Measurements from ENCODE around the gene FARS2. TPM values are rescaled to one million over a fixed set of nuclear protein-coding genes. Genes with fewer than 3 reads are reported as not detected.

The FARS2 gene
- polyA plus RNA-seq, 1 donor (not counting 4 experiments of a cell fraction or from before 2014, with no cell fraction given), result 21.3 TPM

DNA sequence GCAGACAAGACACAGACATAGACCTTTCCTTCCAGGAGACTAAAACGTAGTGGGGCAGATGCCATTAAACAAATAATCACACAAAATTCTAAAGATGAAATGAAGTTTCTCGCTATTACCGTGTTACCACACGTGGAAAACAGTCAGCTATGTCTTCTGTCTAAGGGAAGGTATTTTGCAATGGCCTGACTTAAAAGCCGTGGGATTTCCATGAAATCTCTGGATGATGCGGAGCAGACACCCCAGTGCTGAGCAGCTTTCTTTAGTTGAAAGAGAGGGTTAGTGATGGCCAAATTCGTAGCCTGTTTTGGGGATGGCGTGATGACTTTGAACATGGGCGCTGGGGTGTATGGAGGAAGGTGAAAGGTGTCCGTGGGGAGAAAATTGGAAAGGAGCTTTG, 463.6 kb downstream of the FARS2 start:
- Histone ChIP-seq H3K36me3 (ENCODE audit: control insufficient read depth in 2 of 2, extremely low read depth in 1 of 2, insufficient read depth in 2 of 2, low read length in 2 of 2) (no peaks in the 10 kb centered on the region), H3K4me3 (ENCODE audit: control insufficient read depth in 2 of 3, extremely low read depth in 1 of 3, insufficient read depth in 2 of 3, low read depth in 1 of 3, low read length in 3 of 3) (no peak overlapping the region), H3K79me2 (ENCODE audit: control insufficient read depth, insufficient read depth, low read length) (no peaks in the 10 kb centered on the region), H3K9ac (ENCODE audit: control insufficient read depth, extremely low read depth, insufficient read depth, low read length) (no peak overlapping the region), H2AFZ (ENCODE audit: control insufficient read depth, low read length) (no peak overlapping the region), H4K20me1 (ENCODE audit: control insufficient read depth, extremely low read depth, insufficient read depth, low read length) (no peaks in the 10 kb centered on the region), H3K27me3 (ENCODE audit: control insufficient read depth, extremely low read depth, insufficient read depth, low read length) (no peaks in the 10 kb centered on the region), H3K4me2 (ENCODE audit: control insufficient read depth, extremely low read depth, insufficient read depth, low read depth, low read length) (no peak overlapping the region), H3K27ac (ENCODE audit: control insufficient read depth, insufficient read depth, low read length) (no peak overlapping the region), H3K9me1 (ENCODE audit: control insufficient read depth, extremely low read depth, insufficient read depth, low read length) (no peaks in the 10 kb centered on the region), H3K9me3 (ENCODE audit: control insufficient read depth, low read depth, low read length) (no peaks in the 10 kb centered on the region), H3K4me1 (ENCODE audit: control insufficient read depth, extremely low read depth, insufficient read depth, low read length) (peaks cover 6% of the 10 kb centered on the region)
- FAIRE-seq (no peak), DNase-seq (ENCODE audit: low read depth, low spot score) (no peak)
- TF ChIP-seq, protein P1, sequence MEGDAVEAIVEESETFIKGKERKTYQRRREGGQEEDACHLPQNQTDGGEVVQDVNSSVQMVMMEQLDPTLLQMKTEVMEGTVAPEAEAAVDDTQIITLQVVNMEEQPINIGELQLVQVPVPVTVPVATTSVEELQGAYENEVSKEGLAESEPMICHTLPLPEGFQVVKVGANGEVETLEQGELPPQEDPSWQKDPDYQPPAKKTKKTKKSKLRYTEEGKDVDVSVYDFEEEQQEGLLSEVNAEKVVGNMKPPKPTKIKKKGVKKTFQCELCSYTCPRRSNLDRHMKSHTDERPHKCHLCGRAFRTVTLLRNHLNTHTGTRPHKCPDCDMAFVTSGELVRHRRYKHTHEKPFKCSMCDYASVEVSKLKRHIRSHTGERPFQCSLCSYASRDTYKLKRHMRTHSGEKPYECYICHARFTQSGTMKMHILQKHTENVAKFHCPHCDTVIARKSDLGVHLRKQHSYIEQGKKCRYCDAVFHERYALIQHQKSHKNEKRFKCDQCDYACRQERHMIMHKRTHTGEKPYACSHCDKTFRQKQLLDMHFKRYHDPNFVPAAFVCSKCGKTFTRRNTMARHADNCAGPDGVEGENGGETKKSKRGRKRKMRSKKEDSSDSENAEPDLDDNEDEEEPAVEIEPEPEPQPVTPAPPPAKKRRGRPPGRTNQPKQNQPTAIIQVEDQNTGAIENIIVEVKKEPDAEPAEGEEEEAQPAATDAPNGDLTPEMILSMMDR (optimal IDR thresholded peaks at IDR 0.05 in 1 of 3, IDR thresholded peaks at IDR 0.05 in 1 of 3, conservative IDR thresholded peaks at IDR 0.05 in 1 of 3; ENCODE audit: extremely low read depth in 1 of 3, insufficient read depth in 2 of 3, low read length in 3 of 3), result no peak
- TF ChIP-seq EZH2 (IDR thresholded peaks at IDR 0.05; ENCODE audit: low read length), result no peak
- dilution Hi-C loops (cut with MboI; ENCODE audit: extremely low pct_ligation_motif_present, low sequenced_read_pairs), result no loop called here

DNA sequence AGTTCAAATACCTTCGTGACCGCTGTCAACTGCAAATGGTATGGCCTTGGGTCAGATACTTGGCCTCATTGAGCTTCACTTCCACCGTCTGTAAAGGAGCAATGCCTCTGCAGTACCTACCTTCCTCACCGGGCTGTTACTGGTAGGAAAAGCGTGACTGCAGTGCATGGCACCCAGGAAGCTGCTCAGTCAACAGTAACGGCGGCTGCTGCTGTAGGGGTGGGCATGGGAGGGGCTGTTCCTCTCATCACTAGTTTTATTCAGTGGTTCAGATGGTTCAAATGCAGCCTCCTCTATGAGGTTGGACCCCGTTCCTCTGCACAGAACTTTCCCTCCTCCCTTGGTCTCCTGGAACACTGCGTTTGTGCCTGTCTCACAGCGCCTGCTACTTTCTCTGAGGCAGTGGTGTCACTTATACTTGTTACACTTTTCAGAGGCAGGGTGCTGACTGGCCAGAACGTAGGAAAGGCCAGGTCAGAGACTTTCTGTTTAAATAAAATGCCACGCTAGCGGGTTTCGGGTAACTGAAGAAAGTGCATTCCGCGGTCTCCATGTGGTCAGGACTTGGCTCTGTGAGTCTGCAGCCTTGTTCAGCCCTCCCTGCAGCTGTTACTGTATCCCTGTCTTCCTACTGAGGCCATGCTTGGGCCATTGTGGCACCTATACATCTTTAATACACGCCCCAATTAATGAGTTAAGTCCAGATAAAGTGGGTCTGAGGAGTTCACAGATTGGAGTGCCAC, 465.8 kb downstream of the FARS2 start:
- no peak overlapping the region for H3K9ac ChIP-seq (ENCODE audit: control insufficient read depth, extremely low read depth, insufficient read depth, low read length)
- H3K27ac ChIP-seq (ENCODE audit: control insufficient read depth, insufficient read depth, low read length), result no peak overlapping the region
- DNase-seq (ENCODE audit: low read depth, low spot score) (no peak), FAIRE-seq (no peak)
- H3K4me1 ChIP-seq (ENCODE audit: control insufficient read depth, extremely low read depth, insufficient read depth, low read length), result peaks cover 6% of the 10 kb centered on the region
- no peaks in the 10 kb centered on the region for H3K27me3 ChIP-seq (ENCODE audit: control insufficient read depth, extremely low read depth, insufficient read depth, low read length)
- no peaks in the 10 kb centered on the region for H4K20me1 ChIP-seq (ENCODE audit: control insufficient read depth, extremely low read depth, insufficient read depth, low read length)
- H3K36me3 ChIP-seq (ENCODE audit: control insufficient read depth in 2 of 2, extremely low read depth in 1 of 2, insufficient read depth in 2 of 2, low read length in 2 of 2), result no peaks in the 10 kb centered on the region
- no peaks in the 10 kb centered on the region for H3K9me3 ChIP-seq (ENCODE audit: control insufficient read depth, low read depth, low read length)
- no peaks in the 10 kb centered on the region for H3K9me1 ChIP-seq (ENCODE audit: control insufficient read depth, extremely low read depth, insufficient read depth, low read length)
- H3K79me2 ChIP-seq (ENCODE audit: control insufficient read depth, insufficient read depth, low read length), result no peaks in the 10 kb centered on the region
- no peak overlapping the region for H3K4me3 ChIP-seq (ENCODE audit: control insufficient read depth in 2 of 3, extremely low read depth in 1 of 3, insufficient read depth in 2 of 3, low read depth in 1 of 3, low read length in 3 of 3)
- dilution Hi-C loops (cut with MboI; ENCODE audit: extremely low pct_ligation_motif_present, low sequenced_read_pairs), result no loop called here
- no peak for TF ChIP-seq EZH2 (IDR thresholded peaks at IDR 0.05; ENCODE audit: low read length)
- TF ChIP-seq, protein P1 (optimal IDR thresholded peaks at IDR 0.05 in 1 of 3, IDR thresholded peaks at IDR 0.05 in 1 of 3, conservative IDR thresholded peaks at IDR 0.05 in 1 of 3; ENCODE audit: extremely low read depth in 1 of 3, insufficient read depth in 2 of 3, low read length in 3 of 3), result no peak
- H2AFZ ChIP-seq (ENCODE audit: control insufficient read depth, low read length), result no peak overlapping the region
- H3K4me2 ChIP-seq (ENCODE audit: control insufficient read depth, extremely low read depth, insufficient read depth, low read depth, low read length), result no peak overlapping the region
